ENCODE measurements around the gene OR2D3.

DNA sequence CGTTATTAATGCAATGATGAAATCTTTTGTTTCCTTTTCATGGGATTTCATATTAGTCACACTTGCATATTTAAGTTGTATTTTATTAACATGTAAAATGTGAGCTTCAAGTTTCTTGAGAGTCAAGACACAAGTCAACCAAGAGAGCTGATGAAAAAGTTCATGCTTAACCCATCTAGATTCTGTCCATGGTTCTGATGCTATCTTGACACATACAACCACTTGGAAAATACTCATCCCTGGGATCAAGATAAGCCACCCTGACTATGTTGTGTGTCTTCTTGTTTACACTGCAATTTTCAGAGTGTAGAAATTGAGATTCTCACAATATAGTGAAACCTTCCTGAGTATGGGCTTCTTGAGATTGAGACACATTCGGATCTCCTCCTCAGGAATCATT is 45.0 kb upstream of the OR2D3 start:
- no peak for TF ChIP-seq EP300 (IDR thresholded peaks at IDR 0.05)
- TF ChIP-seq, protein P1, sequence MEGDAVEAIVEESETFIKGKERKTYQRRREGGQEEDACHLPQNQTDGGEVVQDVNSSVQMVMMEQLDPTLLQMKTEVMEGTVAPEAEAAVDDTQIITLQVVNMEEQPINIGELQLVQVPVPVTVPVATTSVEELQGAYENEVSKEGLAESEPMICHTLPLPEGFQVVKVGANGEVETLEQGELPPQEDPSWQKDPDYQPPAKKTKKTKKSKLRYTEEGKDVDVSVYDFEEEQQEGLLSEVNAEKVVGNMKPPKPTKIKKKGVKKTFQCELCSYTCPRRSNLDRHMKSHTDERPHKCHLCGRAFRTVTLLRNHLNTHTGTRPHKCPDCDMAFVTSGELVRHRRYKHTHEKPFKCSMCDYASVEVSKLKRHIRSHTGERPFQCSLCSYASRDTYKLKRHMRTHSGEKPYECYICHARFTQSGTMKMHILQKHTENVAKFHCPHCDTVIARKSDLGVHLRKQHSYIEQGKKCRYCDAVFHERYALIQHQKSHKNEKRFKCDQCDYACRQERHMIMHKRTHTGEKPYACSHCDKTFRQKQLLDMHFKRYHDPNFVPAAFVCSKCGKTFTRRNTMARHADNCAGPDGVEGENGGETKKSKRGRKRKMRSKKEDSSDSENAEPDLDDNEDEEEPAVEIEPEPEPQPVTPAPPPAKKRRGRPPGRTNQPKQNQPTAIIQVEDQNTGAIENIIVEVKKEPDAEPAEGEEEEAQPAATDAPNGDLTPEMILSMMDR (IDR thresholded peaks at IDR 0.05), result no peak
- TF ChIP-seq POLR2A (IDR thresholded peaks at IDR 0.05), result no peak

Measured in ovary (tissue), 3 donors.